ENCODE measurements around the gene PSMA6. TPM values are rescaled to one million over a fixed set of nuclear protein-coding genes. Genes with fewer than 3 reads are reported as not detected.
"Not testable (repeated sequence)": the region's sequence is repeated elsewhere in the genome, so short reads cannot be mapped to it uniquely, and the experiment has no call there.

PSMA6 gene
- polyA plus RNA-seq, 2 donors, result 92.3 to 156 TPM

DNA sequence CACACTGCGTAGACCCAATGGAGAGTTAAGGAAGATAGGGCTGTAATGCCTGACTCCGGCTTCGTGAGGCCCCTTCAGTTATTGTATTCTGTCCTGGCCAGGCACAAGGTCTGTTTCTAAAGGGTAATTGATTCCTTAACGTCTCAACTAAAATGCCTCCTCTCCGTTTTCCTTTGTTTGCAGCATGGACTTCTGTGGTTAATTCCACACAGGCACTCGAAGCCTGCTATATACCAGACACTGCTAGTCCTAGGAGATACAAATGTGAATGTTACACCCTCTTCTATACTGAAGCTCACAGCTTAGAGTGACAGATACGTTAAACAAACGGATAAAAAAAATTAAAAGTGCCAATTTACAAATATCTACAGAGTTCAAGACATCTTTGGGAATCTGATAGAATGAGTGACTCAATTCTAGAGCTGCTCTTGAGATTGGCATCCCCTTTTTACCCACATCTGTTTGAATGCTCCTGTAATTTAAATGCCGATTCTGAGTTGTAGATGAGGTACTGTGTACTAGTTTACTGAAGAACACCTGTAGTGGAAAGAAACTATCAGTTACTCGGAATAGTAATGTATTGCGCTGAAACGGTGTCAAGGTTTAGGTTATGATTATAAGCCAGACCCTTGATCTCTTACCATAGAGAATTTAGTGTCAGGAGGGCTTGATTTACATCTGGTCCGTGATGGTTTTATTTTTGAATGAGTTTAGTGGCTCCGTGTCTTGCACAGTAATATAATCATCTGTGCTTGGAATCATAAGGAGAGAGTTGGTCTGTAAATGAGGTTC lies 784 bp downstream of the PSMA6 start:
- no peaks in the 10 kb centered on the region for H3K9me3 ChIP-seq (ENCODE audit: control insufficient read depth in 2 of 2, insufficient read depth in 1 of 2, low read depth in 1 of 2, low read length in 1 of 2)
- peaks cover 0 to 3% of the 10 kb centered on the region in 2 donors for H3K36me3 ChIP-seq (ENCODE audit: control insufficient read depth in 2 of 2, insufficient read depth in 2 of 2, low read length in 1 of 2)
- no peaks in the 10 kb centered on the region for H3K27me3 ChIP-seq (ENCODE audit: control insufficient read depth in 1 of 2, insufficient read depth in 2 of 2, low read length in 2 of 2)
- H3K27ac ChIP-seq (ENCODE audit: low read depth in 2 of 2, low read length in 1 of 2), result peak overlapping the region; percentile 79 to 94
- WGBS, 2 donors, result 5% methylated on average over 14 of the region's 14 CpGs
- peaks cover 0 to 2% of the 10 kb centered on the region in 2 donors for H3K4me1 ChIP-seq (ENCODE audit: control insufficient read depth in 2 of 2, insufficient read depth in 2 of 2, low read length in 1 of 2)
- H3K4me3 ChIP-seq (ENCODE audit: low read depth in 1 of 2, low read length in 2 of 2), result peak overlapping the region; percentile 71 to 87

DNA sequence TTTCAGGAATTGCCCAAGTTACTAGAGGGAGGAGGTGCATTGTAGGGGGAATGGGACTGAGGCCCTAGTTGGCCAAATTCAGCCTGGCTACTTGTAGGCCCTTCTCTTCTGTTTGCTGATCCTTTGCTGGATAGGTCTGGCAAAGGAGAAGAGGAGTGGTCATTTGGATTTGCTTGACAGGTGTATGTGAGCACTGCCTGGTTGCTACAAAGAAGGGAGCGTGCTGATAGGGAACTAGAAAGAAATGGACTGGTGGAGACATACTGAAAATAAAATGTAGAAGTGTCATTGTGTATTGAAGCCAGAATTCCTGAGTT lies 3.6 kb downstream of the PSMA6 start:
- H3K9me3 ChIP-seq (ENCODE audit: control insufficient read depth in 2 of 2, insufficient read depth in 1 of 2, low read depth in 1 of 2, low read length in 1 of 2), result no peaks in the 10 kb centered on the region
- no peak overlapping the region for H3K27ac ChIP-seq (ENCODE audit: low read depth in 2 of 2, low read length in 1 of 2)
- no peaks in the 10 kb centered on the region for H3K27me3 ChIP-seq (ENCODE audit: control insufficient read depth in 1 of 2, insufficient read depth in 2 of 2, low read length in 2 of 2)
- peaks cover 0 to 3% of the 10 kb centered on the region in 2 donors for H3K36me3 ChIP-seq (ENCODE audit: control insufficient read depth in 2 of 2, insufficient read depth in 2 of 2, low read length in 1 of 2)
- 85 to 96% methylated on average over 1 of the region's 1 CpG for WGBS, 2 donors
- no peak overlapping the region for H3K4me3 ChIP-seq (ENCODE audit: low read depth in 1 of 2, low read length in 2 of 2)
- H3K4me1 ChIP-seq (ENCODE audit: control insufficient read depth in 2 of 2, insufficient read depth in 2 of 2, low read length in 1 of 2), result peaks cover 0 to 2% of the 10 kb centered on the region in 2 donors

DNA sequence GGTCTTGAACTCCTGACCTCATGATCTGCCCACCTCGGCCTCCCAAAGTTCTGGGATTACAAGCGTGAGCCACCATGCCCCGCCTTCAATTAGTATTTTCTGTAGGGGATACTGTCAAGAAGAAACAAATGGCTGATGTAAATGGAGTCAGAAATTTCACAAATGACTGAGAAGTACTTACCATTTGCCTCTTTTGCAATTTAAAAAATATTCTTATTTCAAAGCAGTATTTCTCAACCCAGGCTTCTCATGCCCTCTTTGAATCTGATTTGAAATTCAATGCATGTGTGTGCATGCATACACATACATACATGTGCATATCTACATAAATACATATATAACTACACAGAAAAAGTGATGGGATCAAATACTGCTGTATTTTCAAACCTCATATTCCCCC lies 4.4 kb downstream of the PSMA6 start:
- Histone ChIP-seq H3K4me1 (ENCODE audit: control insufficient read depth in 2 of 2, insufficient read depth in 2 of 2, low read length in 1 of 2) (peaks cover 0 to 2% of the 10 kb centered on the region in 2 donors), H3K27me3 (ENCODE audit: control insufficient read depth in 1 of 2, insufficient read depth in 2 of 2, low read length in 2 of 2) (no peaks in the 10 kb centered on the region), H3K36me3 (ENCODE audit: control insufficient read depth in 2 of 2, insufficient read depth in 2 of 2, low read length in 1 of 2) (peaks cover 0 to 3% of the 10 kb centered on the region in 2 donors), H3K4me3 (ENCODE audit: low read depth in 1 of 2, low read length in 2 of 2) (no peak overlapping the region), H3K9me3 (ENCODE audit: control insufficient read depth in 2 of 2, insufficient read depth in 1 of 2, low read depth in 1 of 2, low read length in 1 of 2) (no peaks in the 10 kb centered on the region), H3K27ac (ENCODE audit: low read depth in 2 of 2, low read length in 1 of 2) (no peak overlapping the region)
- 82 to 84% methylated on average over 3 of the region's 3 CpGs for WGBS, 2 donors

DNA sequence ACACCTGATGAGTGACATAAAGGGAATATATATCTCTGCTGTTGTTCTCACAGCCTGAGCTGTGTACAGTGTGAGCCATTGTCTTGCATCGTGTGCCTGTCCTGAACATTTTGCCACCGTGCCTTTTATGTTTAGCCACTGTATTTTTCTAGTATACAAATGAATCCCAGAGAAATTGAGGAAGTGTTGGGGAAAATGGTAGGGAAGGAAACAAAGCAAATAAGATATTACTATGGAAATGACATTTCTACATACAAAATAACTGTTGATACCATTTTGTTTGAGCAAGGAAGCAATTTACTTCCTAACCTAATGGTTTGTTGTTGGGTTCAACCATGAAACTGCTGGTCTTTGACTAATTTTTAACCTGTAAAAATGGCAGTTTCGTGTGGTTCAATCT lies 5.5 kb downstream of the PSMA6 start:
- Histone ChIP-seq H3K4me1 (ENCODE audit: control insufficient read depth in 2 of 2, insufficient read depth in 2 of 2, low read length in 1 of 2) (peaks cover 0 to 2% of the 10 kb centered on the region in 2 donors), H3K27me3 (ENCODE audit: control insufficient read depth in 1 of 2, insufficient read depth in 2 of 2, low read length in 2 of 2) (no peaks in the 10 kb centered on the region), H3K27ac (ENCODE audit: low read depth in 2 of 2, low read length in 1 of 2) (no peak overlapping the region), H3K4me3 (ENCODE audit: low read depth in 1 of 2, low read length in 2 of 2) (no peak overlapping the region), H3K9me3 (ENCODE audit: control insufficient read depth in 2 of 2, insufficient read depth in 1 of 2, low read depth in 1 of 2, low read length in 1 of 2) (no peaks in the 10 kb centered on the region), H3K36me3 (ENCODE audit: control insufficient read depth in 2 of 2, insufficient read depth in 2 of 2, low read length in 1 of 2) (peaks cover 0 to 3% of the 10 kb centered on the region in 2 donors)
- 87 to 89% methylated on average over 3 of the region's 3 CpGs for WGBS, 2 donors

DNA sequence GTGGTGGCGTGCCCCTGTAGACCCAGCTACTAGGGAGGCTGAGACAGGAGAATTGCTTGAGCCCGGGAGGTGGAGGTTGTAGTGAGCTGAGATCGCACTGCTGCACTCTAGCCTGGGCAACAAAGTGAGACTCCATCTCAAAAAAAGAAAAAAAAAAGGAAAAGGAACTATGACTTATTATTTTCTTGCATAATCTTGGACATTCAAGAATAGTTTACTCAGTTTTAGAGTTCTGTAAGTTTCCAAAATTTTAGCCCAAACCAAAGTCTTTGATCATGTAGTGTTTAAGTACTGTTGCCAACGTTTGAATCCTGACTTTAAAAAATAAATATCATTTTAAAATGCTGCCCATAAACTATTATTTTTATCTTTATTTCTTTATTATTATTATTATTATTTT lies 6.2 kb downstream of the PSMA6 start:
- 78 to 84% methylated on average over 4 of the region's 4 CpGs for WGBS, 2 donors

DNA sequence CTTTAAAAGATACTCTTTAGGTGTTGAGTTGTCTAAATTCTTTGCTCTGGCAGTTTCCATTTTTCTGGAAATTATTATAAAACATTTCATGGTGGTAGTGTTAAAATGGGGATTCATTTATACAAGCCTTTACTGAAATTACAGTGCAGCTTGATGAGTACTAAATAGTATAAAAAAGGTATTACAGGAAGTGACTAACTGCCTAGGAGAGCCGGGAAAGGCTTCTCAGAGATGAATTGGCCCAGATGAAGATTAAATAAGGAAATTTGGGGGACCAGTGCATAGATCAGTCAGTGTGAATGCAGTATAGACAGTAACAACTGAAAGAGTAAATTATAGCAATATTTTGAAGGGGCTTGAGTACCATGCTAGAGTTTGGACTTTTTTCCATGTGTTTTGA lies 7.5 kb downstream of the PSMA6 start:
- Histone ChIP-seq H3K36me3 (ENCODE audit: control insufficient read depth in 2 of 2, insufficient read depth in 2 of 2, low read length in 1 of 2) (peaks cover 0 to 3% of the 10 kb centered on the region in 2 donors), H3K27ac (ENCODE audit: low read depth in 2 of 2, low read length in 1 of 2) (no peak overlapping the region), H3K4me3 (ENCODE audit: low read depth in 1 of 2, low read length in 2 of 2) (no peak overlapping the region), H3K27me3 (ENCODE audit: control insufficient read depth in 1 of 2, insufficient read depth in 2 of 2, low read length in 2 of 2) (no peaks in the 10 kb centered on the region), H3K4me1 (ENCODE audit: control insufficient read depth in 2 of 2, insufficient read depth in 2 of 2, low read length in 1 of 2) (peaks cover 0 to 2% of the 10 kb centered on the region in 2 donors), H3K9me3 (ENCODE audit: control insufficient read depth in 2 of 2, insufficient read depth in 1 of 2, low read depth in 1 of 2, low read length in 1 of 2) (no peaks in the 10 kb centered on the region)
- WGBS, 2 donors, result 38 to 53% methylated on average over 1 of the region's 1 CpG

More for the DNA sequence above, 6.2 kb downstream of the PSMA6 start:
- H3K27me3 ChIP-seq (ENCODE audit: control insufficient read depth in 1 of 2, insufficient read depth in 2 of 2, low read length in 2 of 2), result no peaks in the 10 kb centered on the region
- H3K9me3 ChIP-seq (ENCODE audit: control insufficient read depth in 2 of 2, insufficient read depth in 1 of 2, low read depth in 1 of 2, low read length in 1 of 2), result no peaks in the 10 kb centered on the region
- no peak overlapping the region for H3K27ac ChIP-seq (ENCODE audit: low read depth in 2 of 2, low read length in 1 of 2)
- H3K4me3 ChIP-seq (ENCODE audit: low read depth in 1 of 2, low read length in 2 of 2), result no peak overlapping the region
- H3K4me1 ChIP-seq (ENCODE audit: control insufficient read depth in 2 of 2, insufficient read depth in 2 of 2, low read length in 1 of 2), result peaks cover 0 to 2% of the 10 kb centered on the region in 2 donors
- peaks cover 0 to 3% of the 10 kb centered on the region in 2 donors for H3K36me3 ChIP-seq (ENCODE audit: control insufficient read depth in 2 of 2, insufficient read depth in 2 of 2, low read length in 1 of 2)

DNA sequence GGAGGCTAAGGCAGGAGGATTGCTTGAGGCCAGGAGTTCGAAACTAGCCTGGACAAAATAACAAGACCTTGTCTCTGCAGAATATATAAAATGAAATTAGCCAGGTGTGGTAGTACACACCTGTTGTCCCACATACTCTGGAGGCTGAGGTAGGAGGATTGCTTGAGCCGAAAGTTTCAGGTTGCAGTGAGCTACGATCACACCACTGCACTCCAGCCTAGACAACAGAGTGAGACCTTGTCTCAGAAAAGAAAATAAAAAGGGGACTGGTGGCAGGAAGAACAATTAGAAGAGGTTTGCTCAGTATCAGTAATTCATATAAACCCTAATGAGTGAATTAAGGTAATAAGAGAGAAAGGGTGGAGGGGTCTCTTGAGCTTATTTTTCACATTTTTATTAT lies 8.0 kb downstream of the PSMA6 start:
- no peaks in the 10 kb centered on the region for H3K36me3 ChIP-seq (ENCODE audit: control insufficient read depth in 2 of 2, insufficient read depth in 2 of 2, low read length in 1 of 2)
- peaks cover 0 to 2% of the 10 kb centered on the region in 2 donors for H3K4me1 ChIP-seq (ENCODE audit: control insufficient read depth in 2 of 2, insufficient read depth in 2 of 2, low read length in 1 of 2)
- no peaks in the 10 kb centered on the region for H3K27me3 ChIP-seq (ENCODE audit: control insufficient read depth in 1 of 2, insufficient read depth in 2 of 2, low read length in 2 of 2)
- no peak overlapping the region for H3K4me3 ChIP-seq (ENCODE audit: low read depth in 1 of 2, low read length in 2 of 2)
- no peak overlapping the region for H3K27ac ChIP-seq (ENCODE audit: low read depth in 2 of 2, low read length in 1 of 2)
- H3K9me3 ChIP-seq (ENCODE audit: control insufficient read depth in 2 of 2, insufficient read depth in 1 of 2, low read depth in 1 of 2, low read length in 1 of 2), result no peaks in the 10 kb centered on the region
- 89 to 93% methylated on average over 3 of the region's 3 CpGs for WGBS, 2 donors

DNA sequence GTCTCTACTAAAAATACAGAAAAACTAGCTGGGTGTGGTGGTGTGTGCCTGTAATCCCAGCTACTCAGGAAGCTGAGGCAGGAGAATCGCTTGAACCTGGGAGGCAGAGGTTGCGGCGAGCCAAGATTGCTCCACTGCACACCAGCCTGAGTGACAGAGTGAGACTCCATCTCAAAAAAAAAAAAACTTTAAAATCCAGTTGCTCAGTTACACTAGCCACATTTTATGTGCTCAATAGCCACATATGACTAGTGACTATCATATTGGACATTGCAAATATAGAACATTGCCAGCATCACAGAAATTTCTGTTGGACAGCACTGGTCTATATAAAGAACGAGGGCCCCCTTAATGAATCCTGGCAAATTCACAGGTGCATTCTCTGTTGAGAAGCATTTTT lies 9.2 kb downstream of the PSMA6 start:
- H3K4me3 ChIP-seq (ENCODE audit: low read depth in 1 of 2, low read length in 2 of 2); H3K9me3 ChIP-seq (ENCODE audit: control insufficient read depth in 2 of 2, insufficient read depth in 1 of 2, low read depth in 1 of 2, low read length in 1 of 2); H3K27me3 ChIP-seq (ENCODE audit: control insufficient read depth in 1 of 2, insufficient read depth in 2 of 2, low read length in 2 of 2); H3K27ac ChIP-seq (ENCODE audit: low read depth in 2 of 2, low read length in 1 of 2); H3K4me1 ChIP-seq (ENCODE audit: control insufficient read depth in 2 of 2, insufficient read depth in 2 of 2, low read length in 1 of 2); H3K36me3 ChIP-seq (ENCODE audit: control insufficient read depth in 2 of 2, insufficient read depth in 2 of 2, low read length in 1 of 2): not testable (repeated sequence)
- 82 to 84% methylated on average over 4 of the region's 4 CpGs for WGBS, 2 donors

DNA sequence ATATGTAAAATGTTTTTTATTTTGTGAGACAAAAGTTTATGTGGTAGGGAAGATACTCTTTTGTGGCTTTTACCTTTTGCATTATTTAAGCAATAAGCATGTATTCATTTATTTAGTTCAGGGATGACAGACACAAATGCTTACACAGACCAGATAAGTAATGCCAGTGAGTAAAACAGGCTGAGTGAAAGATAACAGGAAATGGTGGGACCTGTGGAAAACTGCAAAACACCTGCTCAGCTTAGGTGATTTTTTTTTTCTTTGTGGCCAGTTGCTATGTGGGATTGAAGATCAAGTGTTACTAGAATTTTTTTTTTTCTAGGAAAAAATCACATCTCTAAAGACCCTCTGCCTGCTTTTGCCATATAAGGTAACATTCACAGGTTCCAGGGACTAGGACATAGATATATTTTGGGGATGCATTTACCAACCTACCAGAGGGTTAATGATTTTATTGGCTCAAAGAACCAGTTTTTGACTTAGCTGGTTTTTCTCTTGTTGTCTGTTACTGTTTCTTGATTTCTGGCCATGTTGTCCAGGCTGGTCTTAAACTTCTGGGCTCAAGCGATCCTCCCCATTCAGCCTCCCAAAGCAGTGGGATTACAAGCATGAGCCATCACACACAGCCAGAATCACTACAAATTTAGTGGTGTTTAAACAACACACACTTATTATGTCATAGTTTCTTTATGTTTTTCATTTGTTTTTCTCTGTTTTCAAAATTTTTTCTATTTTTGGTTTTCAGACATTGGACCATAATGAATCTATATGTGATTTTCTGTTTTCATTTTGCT lies 9.8 kb downstream of the PSMA6 start:
- Histone ChIP-seq H3K27me3 (ENCODE audit: control insufficient read depth in 1 of 2, insufficient read depth in 2 of 2, low read length in 2 of 2) (no peaks in the 10 kb centered on the region), H3K4me3 (ENCODE audit: low read depth in 1 of 2, low read length in 2 of 2) (no peak overlapping the region), H3K9me3 (ENCODE audit: control insufficient read depth in 2 of 2, insufficient read depth in 1 of 2, low read depth in 1 of 2, low read length in 1 of 2) (no peaks in the 10 kb centered on the region), H3K27ac (ENCODE audit: low read depth in 2 of 2, low read length in 1 of 2) (no peak overlapping the region), H3K36me3 (ENCODE audit: control insufficient read depth in 2 of 2, insufficient read depth in 2 of 2, low read length in 1 of 2) (no peaks in the 10 kb centered on the region), H3K4me1 (ENCODE audit: control insufficient read depth in 2 of 2, insufficient read depth in 2 of 2, low read length in 1 of 2) (peaks cover 0 to 2% of the 10 kb centered on the region in 2 donors)
- 96 to 98% methylated on average over 1 of the region's 1 CpG for WGBS, 2 donors

All from esophagus (tissue), 2 donors.